Trophoblast cell (in vitro differentiated cells and primary cell): ENCODE measurements around the gene PLEKHO1.
A peak's percentile ranks its signal among the peaks of the same experiment; 100 is the strongest.

ENCODE experiments used
- DNase-seq, 2 donors: peaks; one replicate each; pipeline ENCODE4 v3.0.0-alpha.2; 2016
- H2AFZ ChIP-seq: 2 replicates; pipeline ENCODE4 v1.6.1; 2013; ENCODE audit warnings: low read length, moderate library complexity, mild to moderate bottlenecking; ENCODE audit not compliant: insufficient read depth, poor library complexity
- H2AK5ac ChIP-seq: 2 replicates; pipeline ENCODE4 v1.6.1; 2013; ENCODE audit warnings: mild to moderate bottlenecking, low read length
- H2BK120ac ChIP-seq: 2 replicates; pipeline ENCODE4 v1.6.1; 2013; ENCODE audit warnings: low read length, mild to moderate bottlenecking, moderate library complexity; ENCODE audit not compliant: insufficient read depth, poor library complexity
- H2BK12ac ChIP-seq: 2 replicates; pipeline ENCODE4 v1.6.1; 2013; ENCODE audit warnings: mild to moderate bottlenecking, low read length, moderate library complexity
- H2BK5ac ChIP-seq: 2 replicates; pipeline ENCODE4 v1.6.1; 2013; ENCODE audit warnings: low read length, low read depth, moderate library complexity, mild to moderate bottlenecking; ENCODE audit not compliant: poor library complexity
- H3K14ac ChIP-seq: 2 replicates; pipeline ENCODE4 v1.6.1; 2013; ENCODE audit warnings: mild to moderate bottlenecking, low read length
- H3K18ac ChIP-seq: 2 replicates; pipeline ENCODE4 v1.6.1; 2013; ENCODE audit warnings: mild to moderate bottlenecking, low read length
- H3K23ac ChIP-seq: 2 replicates; pipeline ENCODE4 v1.6.1; 2013; ENCODE audit warnings: low read length
- H3K27ac ChIP-seq: 2 replicates; pipeline ENCODE4 v1.5.1; 2013; ENCODE audit warnings: low read depth, mild to moderate bottlenecking, inconsistent platforms, low read length, moderate library complexity
- H3K27me3 ChIP-seq: 2 replicates; pipeline ENCODE4 v1.6.1; 2013; ENCODE audit warnings: inconsistent platforms, mild to moderate bottlenecking, low read length, moderate library complexity; ENCODE audit not compliant: insufficient read depth
- H3K36me3 ChIP-seq, 2 experiments: 1 replicate in 1 of 2; 2 replicates in 1 of 2; pipeline ENCODE4 v1.6.1; 2013; ENCODE audit warnings: low read length in 2 of 2, mild to moderate bottlenecking in 2 of 2, moderate library complexity in 1 of 2; ENCODE audit not compliant: insufficient read depth in 2 of 2, control insufficient read depth in 1 of 2
- H3K4ac ChIP-seq: 2 replicates; pipeline ENCODE4 v1.6.1; 2013; ENCODE audit warnings: low read depth, mild to moderate bottlenecking, low read length, moderate library complexity
- H3K4me1 ChIP-seq, 2 experiments: 1 replicate in 1 of 2; 2 replicates in 1 of 2; pipeline ENCODE4 v1.6.1; 2013; ENCODE audit warnings: low read length in 2 of 2, mild to moderate bottlenecking in 2 of 2, moderate library complexity in 1 of 2; ENCODE audit not compliant: insufficient read depth in 2 of 2, control insufficient read depth in 1 of 2
- H3K4me2 ChIP-seq: 2 replicates; pipeline ENCODE4 v1.6.1; 2013; ENCODE audit warnings: inconsistent platforms, mild to moderate bottlenecking, low read length, moderate library complexity
- H3K4me3 ChIP-seq: 2 replicates; pipeline ENCODE4 v1.5.1; 2013; ENCODE audit warnings: mild to moderate bottlenecking, low read depth, low read length, inconsistent platforms
- H3K79me1 ChIP-seq: one replicate; pipeline ENCODE4 v1.6.1; 2013; ENCODE audit warnings: low read length
- H3K79me2 ChIP-seq: 2 replicates; pipeline ENCODE4 v1.6.1; 2013; ENCODE audit warnings: low read length, mild to moderate bottlenecking; ENCODE audit not compliant: control insufficient read depth, insufficient read depth, poor library complexity
- H3K9ac ChIP-seq: 2 replicates; pipeline ENCODE4 v1.6.1; 2013; ENCODE audit warnings: mild to moderate bottlenecking, low read length
- H3K9me3 ChIP-seq: 2 replicates; pipeline ENCODE4 v1.6.1; 2013; ENCODE audit warnings: low read depth, mild to moderate bottlenecking, control low read depth, inconsistent platforms, low read length; ENCODE audit not compliant: insufficient read depth
- H4K12ac ChIP-seq: 2 replicates; pipeline ENCODE4 v1.6.1; 2013; ENCODE audit warnings: low read depth, mild to moderate bottlenecking, low read length, moderate library complexity
- H4K8ac ChIP-seq: 2 replicates; pipeline ENCODE4 v1.6.1; 2013; ENCODE audit warnings: low read depth, mild to moderate bottlenecking, low read length, moderate library complexity
- H4K91ac ChIP-seq: one replicate; pipeline ENCODE4 v1.6.1; 2013; ENCODE audit warnings: low read depth, mild to moderate bottlenecking, low read length, moderate library complexity
- WGBS: extraction: QIAGEN DNeasy Blood & Tissue Kit; methylation state at CpG from one replicate; pipeline ENCODE4 v1.1.7; 2013; ENCODE audit warnings: missing lambda C conversion rate; ENCODE audit not compliant: insufficient read length, insufficient coverage; ENCODE audit errors: extremely low coverage; 5-methylcytosine and 5-hydroxymethylcytosine counted together

PLEKHO1 gene

GRCh38 chr1:150162862-150163706 is 13.4 kb downstream of the PLEKHO1 start:
- Histone ChIP-seq H3K14ac (peak overlapping the region; percentile 78), H2BK12ac (peak overlapping the region; percentile 55), H2AK5ac (no peak overlapping the region), H3K27ac (peak overlapping the region; percentile 94), H2BK120ac (peak overlapping the region; percentile 67), H4K8ac (peak overlapping the region; percentile 62), H3K4me2 (peak overlapping the region; percentile 59), H2BK5ac (peak overlapping the region; percentile 75), H2AFZ (peak overlapping the region; percentile 4), H4K12ac (peak overlapping the region; percentile 14), H3K9me3 (no peaks in the 10 kb centered on the region), H3K4me3 (no peak overlapping the region), H3K18ac (peak overlapping the region; percentile 49), H3K36me3 (peaks cover 18 to 20% of the 10 kb centered on the region in 2 experiments), H3K4ac (peak overlapping the region; percentile 34), H3K79me2 (peaks cover 2% of the 10 kb centered on the region), H3K79me1 (peaks cover 17% of the 10 kb centered on the region), H3K23ac (no peak overlapping the region), H3K4me1 (peaks cover 21 to 28% of the 10 kb centered on the region in 2 experiments), H4K91ac (peak overlapping the region; percentile 95), H3K9ac (peak overlapping the region; percentile 79), H3K27me3 (no peaks in the 10 kb centered on the region)
- no CpG with 5 or more reads among the region's 14 CpGs for WGBS
- peak; percentile 84 to 85 for DNase-seq

GRCh38 chr1:150164224-150164623 is 14.5 kb downstream of the PLEKHO1 start:
- Histone ChIP-seq H3K4me2 (no peak overlapping the region), H3K27me3 (no peaks in the 10 kb centered on the region), H3K79me1 (peaks cover 17% of the 10 kb centered on the region), H2AFZ (no peak overlapping the region), H3K4me1 (peaks cover 21 to 28% of the 10 kb centered on the region in 2 experiments), H3K36me3 (peaks cover 8 to 9% of the 10 kb centered on the region in 2 experiments), H3K23ac (no peak overlapping the region), H3K4ac (no peak overlapping the region), H2BK12ac (peak overlapping the region; percentile 33), H3K9me3 (no peaks in the 10 kb centered on the region), H2BK5ac (no peak overlapping the region), H3K4me3 (no peak overlapping the region), H3K27ac (no peak overlapping the region), H3K14ac (peak overlapping the region; percentile 9), H2AK5ac (peak overlapping the region; percentile 55), H2BK120ac (peak overlapping the region; percentile 29), H3K79me2 (peaks cover 2% of the 10 kb centered on the region), H3K18ac (no peak overlapping the region), H4K91ac (peak overlapping the region; percentile 71), H4K12ac (no peak overlapping the region), H4K8ac (no peak overlapping the region), H3K9ac (no peak overlapping the region)
- WGBS, result no CpG with 5 or more reads among the region's 5 CpGs
- DNase-seq, result no peak

- Histone ChIP-seq H3K14ac (no peak overlapping the region), H2BK5ac (no peak overlapping the region), H3K27ac (no peak overlapping the region), H4K12ac (no peak overlapping the region), H3K18ac (no peak overlapping the region), H2AK5ac (no peak overlapping the region), H3K4ac (no peak overlapping the region), H4K91ac (peak overlapping the region; percentile 34), H3K4me3 (no peak overlapping the region), H3K36me3 (peaks cover 3% of the 10 kb centered on the region in 2 experiments), H4K8ac (no peak overlapping the region), H3K4me2 (no peak overlapping the region), H3K79me1 (peaks cover 17% of the 10 kb centered on the region), H3K4me1 (peaks cover 21 to 30% of the 10 kb centered on the region in 2 experiments), H2BK120ac (peak overlapping the region; percentile 7), H3K9ac (no peak overlapping the region), H2AFZ (no peak overlapping the region), H3K79me2 (peaks cover 2% of the 10 kb centered on the region), H3K27me3 (no peaks in the 10 kb centered on the region), H3K9me3 (no peaks in the 10 kb centered on the region), H3K23ac (no peak overlapping the region), H2BK12ac (peak overlapping the region; percentile 61)
- no peak for DNase-seq
- WGBS, result no CpG with 5 or more reads among the region's 5 CpGs
Observed at GRCh38 chr1:150164779-150165178, 15.1 kb downstream of the PLEKHO1 start.

- Histone ChIP-seq H3K79me1 (peaks cover 17% of the 10 kb centered on the region), H3K27me3 (no peaks in the 10 kb centered on the region), H3K4me1 (peaks cover 21 to 31% of the 10 kb centered on the region in 2 experiments), H3K9me3 (no peaks in the 10 kb centered on the region), H2BK120ac (no peak overlapping the region), H2BK12ac (no peak overlapping the region), H2BK5ac (no peak overlapping the region), H3K4ac (no peak overlapping the region), H3K18ac (no peak overlapping the region), H4K12ac (no peak overlapping the region), H3K27ac (no peak overlapping the region), H4K91ac (no peak overlapping the region), H3K9ac (no peak overlapping the region), H2AFZ (no peak overlapping the region), H3K4me2 (no peak overlapping the region), H3K4me3 (no peak overlapping the region), H3K36me3 (no peaks in the 10 kb centered on the region), H3K14ac (no peak overlapping the region), H2AK5ac (no peak overlapping the region), H3K23ac (no peak overlapping the region), H4K8ac (no peak overlapping the region), H3K79me2 (peaks cover 2% of the 10 kb centered on the region)
- peak in 1 of 2 donors; percentile 43 for DNase-seq
- WGBS, result no CpG with 5 or more reads among the region's 14 CpGs
Observed at GRCh38 chr1:150165622-150166612, 16.2 kb downstream of the PLEKHO1 start.
